ENCODE measurements around the gene NFX1. TPM values are rescaled to one million over a fixed set of nuclear protein-coding genes. Genes with fewer than 3 reads are reported as not detected.
A peak's percentile ranks its signal among the peaks of the same experiment; 100 is the strongest.

The NFX1 gene
- total and polyA plus RNA-seq, 10 of the 15 experiments (the other 5 are each of a cell fraction or from before 2014, with no cell fraction given): 11.9 to 45.1 (median 36.1) TPM

GRCh38 chr9:33304362-33304761 lies 14.0 kb downstream of the NFX1 start:
- no TSS peak for BruUV-seq (replicated peaks)
- no peaks in the 10 kb centered on the region for H3K27me3 ChIP-seq (replicated peaks in 1 of 2; ENCODE audit: control insufficient read depth in 2 of 2, insufficient read depth in 2 of 2, low read length in 1 of 2)
- peak; percentile 43; the same call in 2 of the 3 replicates for ATAC-seq
- SMC1A ChIA-PET (ENCODE audit: uncharacterized antibody, unreplicated experiment): interaction anchor here (1.1 to 1.3 kb wide), 2 partner anchors 8 to 17 kb away, joined by 3 read pairs; no protein-coding TSS in a partner anchor
- H3K4me3 ChIP-seq: no peak overlapping the region
- H3K27ac ChIP-seq (ENCODE audit: control insufficient read depth, insufficient read depth): peak overlapping the region; percentile 5; the same call in 1 of the 2 replicates
- no peaks in the 10 kb centered on the region for H4K20me1 ChIP-seq (ENCODE audit: control insufficient read depth, insufficient read depth)
- 92% methylated on average over 1 of the region's 1 CpG for WGBS (ENCODE audit: insufficient coverage, insufficient replicate concordance, low lambda C conversion rate, missing lambda C conversion rate)
- H3K9me3 ChIP-seq (replicated peaks; ENCODE audit: control insufficient read depth, insufficient read depth, low read length): no peaks in the 10 kb centered on the region
- H3K79me2 ChIP-seq (ENCODE audit: control insufficient read depth, insufficient read depth, low read length): peaks cover 18% of the 10 kb centered on the region
- RAD21 ChIA-PET (ENCODE audit: unreplicated experiment): interaction anchor here (0.7 kb wide), 1 partner anchor 17 kb away, joined by 3 read pairs; no protein-coding TSS in a partner anchor
- H3K4me2 ChIP-seq (ENCODE audit: control insufficient read depth, insufficient read depth): 0 out of 2 replicates have a peak overlapping the region, but pooled peaks have one; percentile 8
- in situ Hi-C loops (cut with MboI) (no loop called here), intact Hi-C loops (cut with micrococcal nuclease; ENCODE audit: unreplicated experiment) (no loop called here)
- peaks cover 15% of the 10 kb centered on the region for H3K4me1 ChIP-seq (ENCODE audit: control insufficient read depth, insufficient read depth, low read length)
- H3K9ac ChIP-seq (ENCODE audit: control insufficient read depth, insufficient read depth, low read length): no peak overlapping the region
- CTCF ChIA-PET: interaction anchor here (1.4 to 1.5 kb wide), 2 partner anchors 14 to 18 kb away, joined by 3 to 6 read pairs; partner anchors contain the start of gene NFX1
- H3K36me3 ChIP-seq (ENCODE audit: control insufficient read depth in 2 of 2, insufficient read depth in 2 of 2, low read length in 1 of 2): peaks cover 14 to 61% of the 10 kb centered on the region in 2 experiments
- no peak for FAIRE-seq
- peak; percentile 45; the same call in 1 of the 2 replicates for TF ChIP-seq RUNX3 (IDR thresholded peaks at IDR 0.05; ENCODE audit: low read length)
- peak; percentile 45; the same call in 1 of the 2 replicates for TF ChIP-seq SPI1 (IDR thresholded peaks at IDR 0.05; ENCODE audit: borderline replicate concordance, insufficient read depth, low read depth, low read length)
- TF ChIP-seq ZSCAN29 (IDR thresholded peaks at IDR 0.05): no peak
- no peak for TF ChIP-seq PML (IDR thresholded peaks at IDR 0.05; ENCODE audit: low read length)
- POLR2A ChIA-PET: interaction anchor here (0.9 kb wide), 1 partner anchor 14 kb away, joined by 3 read pairs; the partner anchor contains the start of gene NFX1
- no peak for DNase-seq (ENCODE audit: low read depth, low spot score)
- no peak overlapping the region for H2AFZ ChIP-seq (ENCODE audit: control insufficient read depth, low read depth, low read length)

DNA sequence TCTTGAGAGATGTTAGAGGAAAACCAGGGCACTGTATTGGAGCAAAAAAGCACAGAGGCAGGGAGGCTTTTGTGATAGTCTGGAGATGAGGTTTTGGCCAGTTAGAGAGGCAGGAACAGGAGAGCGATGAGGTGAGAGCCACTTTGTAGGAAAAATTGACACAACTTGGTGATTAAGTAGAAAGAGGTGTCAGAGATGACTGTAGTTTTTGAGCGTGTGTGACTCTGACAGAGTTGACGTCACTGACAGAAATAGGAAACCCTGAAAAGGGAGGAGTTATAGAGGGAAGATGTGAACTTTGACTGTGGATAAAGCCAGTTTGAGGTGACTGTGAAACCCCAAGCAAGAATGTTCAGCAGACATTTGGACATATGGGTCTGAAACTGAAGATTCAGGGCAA lies 15.7 kb downstream of the NFX1 start:
- peaks cover 2% of the 10 kb centered on the region for H3K79me2 ChIP-seq (ENCODE audit: control insufficient read depth, insufficient read depth, low read length)
- CTCF ChIA-PET: no interaction called here
- in situ Hi-C loops (cut with MboI): no loop called here

More for the DNA sequence above, 15.7 kb downstream of the NFX1 start:
- Histone ChIP-seq H2AFZ (ENCODE audit: control insufficient read depth, low read depth, low read length) (no peak overlapping the region), H4K20me1 (ENCODE audit: control insufficient read depth, insufficient read depth) (no peaks in the 10 kb centered on the region), H3K36me3 (ENCODE audit: control insufficient read depth in 2 of 2, insufficient read depth in 2 of 2, low read length in 1 of 2) (peaks cover 14 to 53% of the 10 kb centered on the region in 2 experiments), H3K4me3 (no peak overlapping the region), H3K9me3 (replicated peaks; ENCODE audit: control insufficient read depth, insufficient read depth, low read length) (no peaks in the 10 kb centered on the region), H3K27me3 (replicated peaks in 1 of 2; ENCODE audit: control insufficient read depth in 2 of 2, insufficient read depth in 2 of 2, low read length in 1 of 2) (no peaks in the 10 kb centered on the region), H3K4me2 (ENCODE audit: control insufficient read depth, insufficient read depth) (no peak overlapping the region), H3K9ac (ENCODE audit: control insufficient read depth, insufficient read depth, low read length) (no peak overlapping the region), H3K27ac (ENCODE audit: control insufficient read depth, insufficient read depth) (no peak overlapping the region), H3K4me1 (ENCODE audit: control insufficient read depth, insufficient read depth, low read length) (peaks cover 15% of the 10 kb centered on the region)
- 32% methylated on average over 3 of the region's 3 CpGs for WGBS (ENCODE audit: insufficient coverage, insufficient replicate concordance, low lambda C conversion rate, missing lambda C conversion rate)
- FAIRE-seq (no peak), ATAC-seq (no peak), DNase-seq (ENCODE audit: low read depth, low spot score) (no peak)
- TF ChIP-seq CREB1 (IDR thresholded peaks at IDR 0.05; ENCODE audit: low read depth): peak; percentile 86
- TF ChIP-seq, protein P1, sequence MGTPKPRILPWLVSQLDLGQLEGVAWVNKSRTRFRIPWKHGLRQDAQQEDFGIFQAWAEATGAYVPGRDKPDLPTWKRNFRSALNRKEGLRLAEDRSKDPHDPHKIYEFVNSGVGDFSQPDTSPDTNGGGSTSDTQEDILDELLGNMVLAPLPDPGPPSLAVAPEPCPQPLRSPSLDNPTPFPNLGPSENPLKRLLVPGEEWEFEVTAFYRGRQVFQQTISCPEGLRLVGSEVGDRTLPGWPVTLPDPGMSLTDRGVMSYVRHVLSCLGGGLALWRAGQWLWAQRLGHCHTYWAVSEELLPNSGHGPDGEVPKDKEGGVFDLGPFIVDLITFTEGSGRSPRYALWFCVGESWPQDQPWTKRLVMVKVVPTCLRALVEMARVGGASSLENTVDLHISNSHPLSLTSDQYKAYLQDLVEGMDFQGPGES (IDR thresholded peaks at IDR 0.05): no peak
- TF ChIP-seq CREM (IDR thresholded peaks at IDR 0.05; ENCODE audit: low read depth): peak; percentile 36; the same call in 1 of the 2 replicates
- no TSS peak for BruUV-seq (replicated peaks)
- SMC1A ChIA-PET (ENCODE audit: uncharacterized antibody, unreplicated experiment): no interaction called here
- POLR2A ChIA-PET: no interaction called here
- RAD21 ChIA-PET (ENCODE audit: unreplicated experiment): no interaction called here
- intact Hi-C loops (cut with micrococcal nuclease; ENCODE audit: unreplicated experiment): no loop called here

Data from GM12878 (cell line).